GM23248 (cell line): ENCODE measurements around the gene CLPTM1L.

Experiments used
- EZH2 ChIP-seq: fragments of 200-600 bp; sonication (generic); IDR thresholded peaks from 2 replicates; pipeline ENCODE4 v1.6.1; 2018; ENCODE audit warnings: antibody characterized with exemption, mild to moderate bottlenecking; ENCODE audit not compliant: insufficient read depth, poor library complexity, severe bottlenecking
- EZH2phosphoT487 ChIP-seq: fragments of 200-600 bp; sonication (generic); IDR thresholded peaks from 2 replicates; pipeline ENCODE4 v1.6.1; 2018; ENCODE audit warnings: antibody characterized with exemption, moderate library complexity, mild to moderate bottlenecking, low read depth; ENCODE audit not compliant: insufficient read depth

GRCh38 chr5:1297243-1297642 lies 47.7 kb downstream of the CLPTM1L start:
- TF ChIP-seq EZH2phosphoT487, result no peak
- TF ChIP-seq EZH2, result no peak
